Heart left ventricle (tissue), 13 donors: ENCODE measurements around the gene TNPO2.

Experiments
- POLR2A ChIP-seq, 2 donors: fragments of 450-650 bp; IDR thresholded peaks; one replicate each; pipeline ENCODE4 v1.6.1; 2017; ENCODE audit warnings: antibody characterized with exemption in 2 of 2, mild to moderate bottlenecking in 2 of 2, moderate library complexity in 2 of 2
- TF ChIP-seq, protein P1 (sequence below), 12 donors: fragments of 200-600 bp; sonication (generic) in 4 of 12; IDR thresholded peaks; one replicate each; pipeline versions ENCODE4 v1.5.0 to v1.8.0; 2018 to 2022; ENCODE audit warnings: antibody characterized with exemption in 12 of 12, mild to moderate bottlenecking in 5 of 12
- donor health status: ischemic (EF 13 %, LVEDD 7.1; RV severe dilation, severe dysfunction).
- donor health status: DM: no; HTN: yes; CAD: no.
- donor health status: DM: no; HTN: no; CAD: no.
- donor health status: ischemic (EF 25% LVEDD 6.9; RV normal size, moderate dysfunction).
- donor health status: ischemic (EF 25% LVEDD 5.7; RV mildly dilated, moderate dysfunction).
- donor health status: ischemic (EF 35%, LVEDD 5.7; RV mildly dilated, moderate dysfunction).
- donor health status: nonischemic (EF 11% LVEDD 7.7; RV severe dilation, severe dysfunction).
- donor health status: DM: yes; HTN: yes; CAD: no.
- donor health status: PGD.
- donor health status: ischemic (EF 29% LVEDD 5.4; RV normal size, mild dysfunction).
- donor health status: nonischemic (EF 23%, LVEDD 6.1; RV moderate dilation, normal function).

DNA sequence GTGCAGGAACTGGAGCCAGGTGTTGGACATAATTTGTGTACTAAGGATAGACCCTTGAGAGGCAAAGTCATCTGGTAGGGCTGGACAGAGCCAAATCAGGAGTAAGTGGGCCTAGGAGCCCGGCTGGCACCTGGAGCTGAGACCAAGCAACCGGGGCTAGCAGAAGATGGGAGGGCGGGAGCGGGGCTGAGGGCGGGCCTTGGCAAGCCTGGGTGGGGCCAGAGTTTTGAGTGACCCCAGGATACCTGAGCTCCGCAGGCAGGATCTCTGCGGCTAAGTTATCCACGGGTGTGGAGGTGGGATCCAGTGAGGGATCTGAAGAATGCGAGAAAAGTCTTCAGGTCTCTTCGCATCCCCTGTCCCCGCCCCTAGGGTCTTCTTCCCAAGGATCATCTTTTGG is 43.4 kb upstream of the TNPO2 start:
- TF ChIP-seq, protein P1, sequence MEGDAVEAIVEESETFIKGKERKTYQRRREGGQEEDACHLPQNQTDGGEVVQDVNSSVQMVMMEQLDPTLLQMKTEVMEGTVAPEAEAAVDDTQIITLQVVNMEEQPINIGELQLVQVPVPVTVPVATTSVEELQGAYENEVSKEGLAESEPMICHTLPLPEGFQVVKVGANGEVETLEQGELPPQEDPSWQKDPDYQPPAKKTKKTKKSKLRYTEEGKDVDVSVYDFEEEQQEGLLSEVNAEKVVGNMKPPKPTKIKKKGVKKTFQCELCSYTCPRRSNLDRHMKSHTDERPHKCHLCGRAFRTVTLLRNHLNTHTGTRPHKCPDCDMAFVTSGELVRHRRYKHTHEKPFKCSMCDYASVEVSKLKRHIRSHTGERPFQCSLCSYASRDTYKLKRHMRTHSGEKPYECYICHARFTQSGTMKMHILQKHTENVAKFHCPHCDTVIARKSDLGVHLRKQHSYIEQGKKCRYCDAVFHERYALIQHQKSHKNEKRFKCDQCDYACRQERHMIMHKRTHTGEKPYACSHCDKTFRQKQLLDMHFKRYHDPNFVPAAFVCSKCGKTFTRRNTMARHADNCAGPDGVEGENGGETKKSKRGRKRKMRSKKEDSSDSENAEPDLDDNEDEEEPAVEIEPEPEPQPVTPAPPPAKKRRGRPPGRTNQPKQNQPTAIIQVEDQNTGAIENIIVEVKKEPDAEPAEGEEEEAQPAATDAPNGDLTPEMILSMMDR (IDR thresholded peaks at IDR 0.05): no peak
- no peak for TF ChIP-seq POLR2A (IDR thresholded peaks at IDR 0.05)
